Esophagus muscularis mucosa (tissue), 4 donors: ENCODE measurements around the gene RAB40C. TPM values are rescaled to one million over a fixed set of nuclear protein-coding genes. Genes with fewer than 3 reads are reported as not detected.
A peak's percentile ranks its signal among the peaks of the same experiment; 100 is the strongest.

Experiments used
- DNase-seq: peaks from one replicate; pipeline ENCODE4 v3.0.0-alpha.2; 2017; ENCODE audit errors: extremely low spot score
- H3K27ac ChIP-seq, 4 donors: fragments of 200-600 bp; sonication (generic); replicated peaks in 1 of 4; 1 replicate in 3 of 4; 2 replicates in 1 of 4; pipeline ENCODE4 v1.5.1; 2016 to 2019; ENCODE audit warnings: mild to moderate bottlenecking in 1 of 4
- H3K27me3 ChIP-seq, 4 donors: fragments of 200-600 bp; sonication (generic); one replicate each; pipeline versions ENCODE4 v1.5.1 to v1.6.0; 2016 to 2019
- H3K36me3 ChIP-seq, 4 donors: fragments of 200-600 bp; sonication (generic); one replicate each; pipeline ENCODE4 v1.5.1; 2016 to 2019
- H3K4me1 ChIP-seq, 4 donors: fragments of 200-600 bp; sonication (generic); one replicate each; pipeline ENCODE4 v1.5.1; 2016 to 2019
- H3K4me3 ChIP-seq, 4 donors: fragments of 200-600 bp; sonication (generic); 1 replicate in 2 of 4; 2 replicates in 2 of 4; pipeline ENCODE4 v1.5.1; 2016 to 2019; ENCODE audit warnings: mild to moderate bottlenecking in 4 of 4, moderate library complexity in 1 of 4
- H3K9me3 ChIP-seq, 4 donors: fragments of 200-600 bp; sonication (generic); 1 replicate in 3 of 4; 2 replicates in 1 of 4; pipeline ENCODE4 v1.5.1; 2016 to 2019
- EP300 ChIP-seq: sonication (generic); formaldehyde crosslinking; IDR thresholded peaks from one replicate; pipeline ENCODE4 v1.6.1; 2017; ENCODE audit warnings: antibody characterized with exemption
- POLR2A ChIP-seq: fragments of 450-650 bp; IDR thresholded peaks from one replicate; pipeline ENCODE4 v1.6.1; 2017; ENCODE audit warnings: antibody characterized with exemption, moderate library complexity, mild to moderate bottlenecking, low read depth
- POLR2AphosphoS5 ChIP-seq, 2 donors: sonication (generic); formaldehyde crosslinking; IDR thresholded peaks; one replicate each; pipeline ENCODE4 v1.6.1; 2017; ENCODE audit warnings: antibody characterized with exemption in 2 of 2
- WGBS: methylation state at CpG from one replicate; pipeline ENCODE4 v1.1.5; 2018; 5-methylcytosine and 5-hydroxymethylcytosine counted together
- intact Hi-C: fragments of 100-400 bp; cut with DNase I; formaldehyde crosslinking; loops from one replicate; pipeline ENCODE4 v1.15.1; 2023
- total RNA-seq, 4 donors: library from RNA; depleted of rRNA; stranded (reverse); fragments of >200 nt; gene quantifications; one replicate each; pipeline versions ENCODE4 v1.1.0 to v1.2.1, GENCODE V29; 2016
- TF ChIP-seq, protein P1 (sequence below), 3 experiments: fragments of 200-600 bp in 2 of 3; fragments of 450-650 bp in 1 of 3; sonication (generic) in 2 of 3; IDR thresholded peaks; one replicate each; pipeline ENCODE4 v1.5.1; 2017 to 2019; ENCODE audit warnings: antibody characterized with exemption in 3 of 3, mild to moderate bottlenecking in 2 of 3, moderate library complexity in 1 of 3

Gene RAB40C
- total RNA-seq, 4 donors from 2014 or later, result 20.8 to 25.3 (median 23.0) TPM

- intact Hi-C loops, result loop anchor here (5.0 kb wide), 1 partner anchor 51 kb away; the partner anchor contains the start of gene METTL26
- Histone ChIP-seq H3K27me3 (peaks cover 0 to 9% (median 0%) of the 10 kb centered on the region in 4 donors), H3K4me3 (no peak overlapping the region), H3K36me3 (peaks cover 0 to 9% (median 4%) of the 10 kb centered on the region in 4 donors), H3K27ac (no peak overlapping the region), H3K9me3 (no peaks in the 10 kb centered on the region), H3K4me1 (peaks cover 33 to 46% (median 35%) of the 10 kb centered on the region in 4 donors)
- no peak for DNase-seq
- TF ChIP-seq, protein P1, sequence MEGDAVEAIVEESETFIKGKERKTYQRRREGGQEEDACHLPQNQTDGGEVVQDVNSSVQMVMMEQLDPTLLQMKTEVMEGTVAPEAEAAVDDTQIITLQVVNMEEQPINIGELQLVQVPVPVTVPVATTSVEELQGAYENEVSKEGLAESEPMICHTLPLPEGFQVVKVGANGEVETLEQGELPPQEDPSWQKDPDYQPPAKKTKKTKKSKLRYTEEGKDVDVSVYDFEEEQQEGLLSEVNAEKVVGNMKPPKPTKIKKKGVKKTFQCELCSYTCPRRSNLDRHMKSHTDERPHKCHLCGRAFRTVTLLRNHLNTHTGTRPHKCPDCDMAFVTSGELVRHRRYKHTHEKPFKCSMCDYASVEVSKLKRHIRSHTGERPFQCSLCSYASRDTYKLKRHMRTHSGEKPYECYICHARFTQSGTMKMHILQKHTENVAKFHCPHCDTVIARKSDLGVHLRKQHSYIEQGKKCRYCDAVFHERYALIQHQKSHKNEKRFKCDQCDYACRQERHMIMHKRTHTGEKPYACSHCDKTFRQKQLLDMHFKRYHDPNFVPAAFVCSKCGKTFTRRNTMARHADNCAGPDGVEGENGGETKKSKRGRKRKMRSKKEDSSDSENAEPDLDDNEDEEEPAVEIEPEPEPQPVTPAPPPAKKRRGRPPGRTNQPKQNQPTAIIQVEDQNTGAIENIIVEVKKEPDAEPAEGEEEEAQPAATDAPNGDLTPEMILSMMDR (IDR thresholded peaks at IDR 0.05), result no peak
- TF ChIP-seq POLR2AphosphoS5 (IDR thresholded peaks at IDR 0.05), result no peak
- TF ChIP-seq POLR2A, result no peak
- TF ChIP-seq EP300, result no peak
- 55% methylated on average over 15 of the region's 16 CpGs for WGBS
Measured at GRCh38 chr16:586047-586644, 3.7 kb upstream of the RAB40C start.

DNA sequence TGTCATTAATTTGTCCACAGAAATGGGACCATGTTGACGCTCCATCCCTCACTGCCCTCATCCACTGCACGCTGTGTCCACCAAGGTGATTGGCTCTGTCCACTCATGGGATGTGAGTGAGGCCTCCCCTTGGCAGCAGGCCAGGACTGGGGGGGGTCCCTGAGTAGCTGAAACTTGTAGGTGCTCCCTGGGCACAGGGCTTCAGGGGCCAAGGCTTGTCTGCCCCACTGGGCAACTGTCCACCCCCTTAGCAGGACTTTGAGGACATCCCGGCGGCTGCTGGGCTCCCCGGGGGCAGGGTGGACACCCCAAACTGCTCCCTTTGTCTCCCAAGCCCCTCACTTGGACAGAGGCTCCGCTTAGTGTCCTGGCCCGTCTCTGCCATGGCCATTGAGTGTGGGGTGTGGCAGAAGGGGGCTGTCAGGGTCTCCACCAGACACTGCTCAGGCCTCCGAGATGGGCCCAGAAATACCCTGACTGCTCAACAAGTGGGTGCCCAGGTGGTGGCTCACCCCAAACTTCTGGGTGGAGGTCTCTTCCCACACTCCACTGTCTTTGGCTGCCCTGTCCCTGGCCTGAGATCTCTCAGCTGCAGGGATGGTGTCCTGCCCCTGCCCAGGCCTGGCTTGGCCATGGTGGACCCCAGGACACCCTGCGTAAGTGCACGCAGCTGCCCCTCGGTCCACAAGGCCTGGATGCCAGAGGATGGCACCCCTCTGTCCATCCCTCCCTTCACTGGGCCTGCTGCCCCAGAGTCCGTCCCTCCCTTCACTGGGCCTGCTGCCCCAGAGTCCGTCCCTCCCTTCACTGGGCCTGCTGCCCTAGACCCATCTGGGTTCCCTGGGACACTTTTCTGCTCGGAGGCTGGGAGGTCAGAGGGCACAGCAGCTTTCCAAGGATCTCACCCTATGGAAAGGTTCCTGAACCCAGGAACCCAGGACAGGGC, 2.9 kb upstream of the RAB40C start:
- Histone ChIP-seq H3K27me3 (peaks cover 0 to 9% (median 0%) of the 10 kb centered on the region in 4 donors), H3K4me1 (peaks cover 36 to 53% (median 42%) of the 10 kb centered on the region in 4 donors), H3K36me3 (peaks cover 0 to 8% (median 3%) of the 10 kb centered on the region in 4 donors), H3K9me3 (no peaks in the 10 kb centered on the region), H3K4me3 (no peak overlapping the region), H3K27ac (peak overlapping the region in 1 of 4 donors; percentile 98)
- TF ChIP-seq POLR2A (no peak), POLR2AphosphoS5 (IDR thresholded peaks at IDR 0.05) (peak in 1 of 2 donors; percentile 21)
- intact Hi-C loops, result loop anchor here (5.0 kb wide), 1 partner anchor 50 kb away; the partner anchor contains the start of gene METTL26
- DNase-seq, result no peak
- 67% methylated on average over 8 of the region's 14 CpGs for WGBS

DNA sequence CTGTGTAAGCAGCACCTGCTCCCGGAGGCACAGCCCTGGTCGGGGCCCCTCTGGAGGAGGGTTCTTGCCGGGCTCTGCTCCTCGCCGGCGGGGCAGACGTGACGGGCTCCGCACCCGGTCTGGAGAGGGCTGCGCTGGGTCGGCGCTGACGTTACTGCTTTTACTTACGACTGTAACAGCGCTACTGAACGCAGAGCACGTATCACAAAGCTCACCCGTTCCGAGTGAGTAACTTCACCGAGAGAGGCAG, 1.3 kb upstream of the RAB40C start:
- TF ChIP-seq, protein P1 (IDR thresholded peaks at IDR 0.05), result no peak
- TF ChIP-seq EP300 (no peak), POLR2AphosphoS5 (IDR thresholded peaks at IDR 0.05) (no peak), POLR2A (no peak)
- peaks cover 0 to 9% (median 0%) of the 10 kb centered on the region in 4 donors for H3K27me3 ChIP-seq
- peaks cover 36 to 69% (median 57%) of the 10 kb centered on the region in 4 donors for H3K4me1 ChIP-seq
- WGBS, result 1% methylated on average over 21 of the region's 21 CpGs
- intact Hi-C loops, result loop anchor here (5.0 kb wide), 1 partner anchor 49 kb away; the partner anchor contains the start of gene METTL26
- H3K36me3 ChIP-seq, result peaks cover 0 to 13% (median 3%) of the 10 kb centered on the region in 4 donors
- DNase-seq, result no peak
- H3K4me3 ChIP-seq, result peak overlapping the region; percentile 83 to 94 (median 88)
- H3K9me3 ChIP-seq, result no peaks in the 10 kb centered on the region
- H3K27ac ChIP-seq, result peak overlapping the region; percentile 93 to 98 (median 96)

DNA sequence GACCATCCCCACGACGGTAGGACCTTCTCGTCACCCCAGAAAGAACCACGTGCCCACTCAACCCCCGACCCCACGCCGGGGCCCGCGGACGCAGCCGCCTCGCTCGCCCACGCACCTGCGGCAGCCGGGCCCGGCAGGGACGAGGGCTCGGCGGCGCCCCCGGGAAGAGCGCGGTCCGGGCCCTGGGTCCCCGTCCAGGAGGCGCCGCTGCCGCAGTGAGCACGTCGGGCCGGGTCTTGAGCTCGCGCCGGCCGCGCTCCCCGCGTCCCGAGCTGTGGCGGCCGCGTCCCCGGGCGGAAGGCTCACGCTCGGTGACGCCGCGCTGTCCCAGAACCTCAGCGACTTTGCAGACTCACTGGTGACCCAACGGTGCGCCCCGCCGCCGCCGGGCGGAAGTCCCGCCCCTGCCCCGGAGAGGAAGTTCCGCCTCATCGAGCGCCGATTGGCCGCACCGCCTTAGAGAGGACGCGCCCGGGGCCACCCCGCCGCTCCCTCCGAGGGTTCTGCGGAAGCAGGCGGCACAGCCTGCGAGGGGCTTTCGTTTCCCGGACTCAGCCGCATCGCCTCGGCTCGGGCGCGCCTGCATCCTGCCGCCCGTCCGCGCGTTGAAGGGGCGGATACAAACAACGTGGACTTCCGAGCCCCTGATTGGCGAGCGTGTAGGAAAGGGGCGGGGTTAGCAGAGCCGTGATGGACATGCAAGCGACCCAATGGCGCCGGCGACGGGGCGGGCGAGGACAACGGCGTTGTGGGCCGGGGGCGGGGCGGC, 793 bp upstream of the RAB40C start:
- H3K36me3 ChIP-seq, result peaks cover 0 to 18% (median 6%) of the 10 kb centered on the region in 4 donors
- DNase-seq, result peak; percentile 100
- TF ChIP-seq, protein P1 (IDR thresholded peaks at IDR 0.05), result no peak
- TF ChIP-seq POLR2A (peak; percentile 80), POLR2AphosphoS5 (IDR thresholded peaks at IDR 0.05) (peak; percentile 85 to 92)
- peak overlapping the region; percentile 93 to 98 (median 96) for H3K27ac ChIP-seq
- 2% methylated on average over 15 of the region's 107 CpGs for WGBS
- intact Hi-C loops, result loop anchor here (5.0 kb wide), 1 partner anchor 48 kb away; the partner anchor contains the start of gene METTL26
- no peaks in the 10 kb centered on the region for H3K9me3 ChIP-seq
- peak overlapping the region; percentile 83 to 94 (median 88) for H3K4me3 ChIP-seq
- peaks cover 0 to 9% (median 0%) of the 10 kb centered on the region in 4 donors for H3K27me3 ChIP-seq
- H3K4me1 ChIP-seq, result peaks cover 36 to 66% (median 58%) of the 10 kb centered on the region in 4 donors
